ENCODE data around the gene RRP15.

- TF ChIP-seq CTCF (conservative IDR thresholded peaks at IDR 0.05; ENCODE audit: low read depth, low read length), result no peak
- TF ChIP-seq EZH2 (IDR thresholded peaks at IDR 0.05; ENCODE audit: borderline replicate concordance, low read depth, low read length, poor library complexity, severe bottlenecking), result no peak
Observed at GRCh38 chr1:218365226-218365999, 80.3 kb downstream of the RRP15 start.

Measured in A673 (cell line).